ENCODE results near the gene GLB1L.

DNA sequence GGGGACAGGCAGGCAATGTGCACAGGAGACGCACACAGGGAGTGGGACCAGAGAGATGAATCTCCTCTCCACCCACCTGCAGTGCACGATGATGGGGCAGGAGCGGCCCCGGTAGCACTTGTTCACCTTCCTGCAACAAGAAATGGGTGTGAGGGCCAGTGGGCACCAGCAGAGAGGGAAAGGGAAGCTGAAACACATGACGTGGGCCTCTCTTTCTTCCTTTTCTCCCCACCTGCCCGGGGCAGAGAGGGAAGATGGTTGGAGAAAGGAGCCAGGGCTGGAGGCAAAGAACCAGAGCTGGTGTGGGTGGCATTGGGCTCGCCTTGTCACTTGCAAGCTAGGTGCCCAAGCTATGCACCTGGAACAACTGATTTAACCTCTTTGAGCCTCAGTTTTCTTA, 46.1 kb upstream of the GLB1L start:
- TF ChIP-seq, protein P1, sequence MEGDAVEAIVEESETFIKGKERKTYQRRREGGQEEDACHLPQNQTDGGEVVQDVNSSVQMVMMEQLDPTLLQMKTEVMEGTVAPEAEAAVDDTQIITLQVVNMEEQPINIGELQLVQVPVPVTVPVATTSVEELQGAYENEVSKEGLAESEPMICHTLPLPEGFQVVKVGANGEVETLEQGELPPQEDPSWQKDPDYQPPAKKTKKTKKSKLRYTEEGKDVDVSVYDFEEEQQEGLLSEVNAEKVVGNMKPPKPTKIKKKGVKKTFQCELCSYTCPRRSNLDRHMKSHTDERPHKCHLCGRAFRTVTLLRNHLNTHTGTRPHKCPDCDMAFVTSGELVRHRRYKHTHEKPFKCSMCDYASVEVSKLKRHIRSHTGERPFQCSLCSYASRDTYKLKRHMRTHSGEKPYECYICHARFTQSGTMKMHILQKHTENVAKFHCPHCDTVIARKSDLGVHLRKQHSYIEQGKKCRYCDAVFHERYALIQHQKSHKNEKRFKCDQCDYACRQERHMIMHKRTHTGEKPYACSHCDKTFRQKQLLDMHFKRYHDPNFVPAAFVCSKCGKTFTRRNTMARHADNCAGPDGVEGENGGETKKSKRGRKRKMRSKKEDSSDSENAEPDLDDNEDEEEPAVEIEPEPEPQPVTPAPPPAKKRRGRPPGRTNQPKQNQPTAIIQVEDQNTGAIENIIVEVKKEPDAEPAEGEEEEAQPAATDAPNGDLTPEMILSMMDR (IDR thresholded peaks at IDR 0.05) = no peak
- TF ChIP-seq POLR2A (IDR thresholded peaks at IDR 0.05) = no peak

Measured in testis (tissue), 2 donors.